Dendritic cell treated with granulocyte-macrophage colony-stimulating factor and Interleukin-4, amounts not matched to agents 40 ng/mL and 50 ng/mL, for 4 days (primary cell): ENCODE data around the gene PGS1.

ENCODE experiments used
- H3K27ac Mint-ChIP-seq: one replicate; pipeline ENCODE4 v1.8.0; 2022; ENCODE audit warnings: mild to moderate bottlenecking, mixed read lengths
- H3K27me3 Mint-ChIP-seq: one replicate; pipeline ENCODE4 v1.8.0; 2022; ENCODE audit warnings: mild to moderate bottlenecking, mixed read lengths
- H3K36me3 Mint-ChIP-seq: one replicate; pipeline ENCODE4 v1.8.0; 2022; ENCODE audit warnings: low read depth, mixed read lengths
- H3K4me1 Mint-ChIP-seq: one replicate; pipeline ENCODE4 v1.8.0; 2022; ENCODE audit warnings: low read depth, mixed read lengths
- H3K4me3 Mint-ChIP-seq: one replicate; pipeline ENCODE4 v1.8.0; 2022; ENCODE audit warnings: mild to moderate bottlenecking, moderate library complexity, mixed read lengths
- H3K9me3 Mint-ChIP-seq: one replicate; pipeline ENCODE4 v1.8.0; 2022; ENCODE audit warnings: mixed read lengths
- intact Hi-C: fragments of 100-400 bp; cut with micrococcal nuclease; formaldehyde crosslinking; loops from one replicate; pipeline ENCODE4 v1.15.0; 2022

The PGS1 gene

DNA sequence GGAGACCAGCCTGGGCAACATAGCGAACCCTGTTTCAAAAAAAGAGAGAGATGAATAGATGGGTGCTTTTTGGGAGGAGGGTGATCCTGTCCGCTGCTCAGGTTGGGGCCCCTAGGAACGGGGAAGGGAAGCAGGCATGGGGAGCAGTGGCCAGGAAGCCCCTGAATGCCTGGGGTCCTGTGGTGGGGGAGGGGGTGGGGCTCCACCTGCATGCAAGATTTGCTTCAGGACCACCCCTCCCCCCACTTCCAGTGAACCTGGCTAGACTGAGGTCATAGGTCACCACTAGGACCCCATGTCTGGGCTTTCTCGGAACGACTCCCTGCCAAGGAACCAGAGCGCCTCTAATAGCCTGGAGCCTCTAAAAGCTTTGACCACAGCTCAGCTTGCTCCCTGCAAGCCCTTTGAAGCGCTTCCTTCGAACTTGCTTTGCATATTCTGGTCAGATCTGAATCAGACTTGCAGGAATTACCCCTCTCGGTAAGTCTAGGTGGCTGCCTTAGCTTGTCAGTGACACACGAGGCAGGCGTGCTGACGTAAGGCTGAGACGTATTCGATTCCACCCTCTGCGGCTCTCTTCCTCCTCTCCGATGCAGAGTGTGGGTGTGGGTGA is 22.2 kb upstream of the PGS1 start:
- H3K4me3 Mint-ChIP-seq: peak overlapping the region; percentile 20
- H3K36me3 Mint-ChIP-seq: peaks cover 46% of the 10 kb centered on the region
- intact Hi-C loops: no loop called here
- no peaks in the 10 kb centered on the region for H3K9me3 Mint-ChIP-seq
- H3K4me1 Mint-ChIP-seq: peaks cover 80% of the 10 kb centered on the region
- peaks cover 3% of the 10 kb centered on the region for H3K27me3 Mint-ChIP-seq
- peak overlapping the region; percentile 94 for H3K27ac Mint-ChIP-seq

DNA sequence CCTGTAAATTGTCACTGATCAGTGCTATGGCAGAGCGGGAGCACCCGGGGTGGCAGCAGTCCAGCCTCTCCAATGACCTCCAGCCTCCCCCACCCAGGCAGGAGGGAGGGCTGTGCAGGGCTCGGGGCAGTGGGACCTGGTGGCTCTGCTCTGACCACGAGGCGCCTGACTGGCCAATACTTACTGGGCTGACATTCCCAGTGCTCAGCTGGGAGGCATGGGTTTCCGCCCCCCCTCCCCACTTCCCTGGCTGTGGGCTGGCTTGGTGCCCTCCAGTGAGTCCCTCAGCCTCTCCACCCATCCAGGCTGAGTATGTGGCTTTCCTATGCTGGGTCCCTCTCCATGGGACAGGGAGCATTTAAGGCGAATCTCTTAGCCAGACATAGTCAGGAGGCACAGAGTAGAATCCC is 21.3 kb upstream of the PGS1 start:
- H3K27ac Mint-ChIP-seq: peak overlapping the region; percentile 94
- peaks cover 46% of the 10 kb centered on the region for H3K36me3 Mint-ChIP-seq
- H3K4me3 Mint-ChIP-seq: peak overlapping the region; percentile 87
- intact Hi-C loops: no loop called here
- no peaks in the 10 kb centered on the region for H3K9me3 Mint-ChIP-seq
- H3K27me3 Mint-ChIP-seq: peaks cover 3% of the 10 kb centered on the region
- peaks cover 70% of the 10 kb centered on the region for H3K4me1 Mint-ChIP-seq

DNA sequence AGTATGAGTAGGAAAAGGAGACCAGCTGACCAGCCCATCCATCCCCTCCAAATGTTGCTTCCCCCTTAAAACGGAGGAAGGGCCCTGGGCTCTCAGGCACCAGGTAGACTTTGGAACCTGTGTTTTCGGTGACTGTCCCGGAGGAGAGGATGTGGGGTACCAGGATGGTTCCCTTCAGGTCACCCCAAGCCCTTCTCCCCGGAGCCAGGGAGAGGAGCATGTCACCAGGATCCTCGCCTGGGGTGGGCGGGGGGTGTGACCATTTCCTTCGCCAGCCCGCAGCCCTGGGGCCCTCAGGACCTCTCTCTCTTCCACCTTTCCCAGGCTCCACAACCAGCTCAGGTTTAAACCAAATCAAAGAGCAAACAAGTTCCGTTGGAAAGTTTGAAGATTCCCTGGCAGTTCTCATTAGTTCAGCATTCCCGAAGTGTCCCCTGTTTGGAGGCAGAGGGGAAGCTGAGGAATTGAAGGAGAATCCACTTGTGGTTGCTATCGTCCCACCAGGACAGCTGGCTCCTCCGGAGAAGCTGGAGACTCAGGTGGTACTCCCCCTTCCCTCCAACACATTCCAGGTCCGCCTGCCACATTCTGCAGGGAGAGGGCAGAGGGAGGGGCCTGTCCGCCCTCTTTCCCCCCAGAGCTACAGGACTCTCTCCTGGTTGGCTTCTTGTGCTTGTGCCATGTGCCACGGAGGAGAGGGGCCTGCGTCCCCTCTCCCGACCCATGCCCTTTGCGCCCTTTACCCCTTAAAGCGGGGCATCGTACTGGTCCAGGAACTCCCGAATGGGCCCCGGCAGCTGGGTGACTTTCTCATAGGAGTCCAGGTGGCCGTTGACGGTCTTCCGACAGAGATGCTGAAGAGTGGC is 20.5 kb upstream of the PGS1 start:
- peaks cover 7% of the 10 kb centered on the region for H3K27me3 Mint-ChIP-seq
- peak overlapping the region; percentile 94 for H3K27ac Mint-ChIP-seq
- H3K36me3 Mint-ChIP-seq: peaks cover 46% of the 10 kb centered on the region
- peak overlapping the region; percentile 87 for H3K4me3 Mint-ChIP-seq
- H3K4me1 Mint-ChIP-seq: peaks cover 66% of the 10 kb centered on the region
- no peaks in the 10 kb centered on the region for H3K9me3 Mint-ChIP-seq
- intact Hi-C loops: no loop called here

DNA sequence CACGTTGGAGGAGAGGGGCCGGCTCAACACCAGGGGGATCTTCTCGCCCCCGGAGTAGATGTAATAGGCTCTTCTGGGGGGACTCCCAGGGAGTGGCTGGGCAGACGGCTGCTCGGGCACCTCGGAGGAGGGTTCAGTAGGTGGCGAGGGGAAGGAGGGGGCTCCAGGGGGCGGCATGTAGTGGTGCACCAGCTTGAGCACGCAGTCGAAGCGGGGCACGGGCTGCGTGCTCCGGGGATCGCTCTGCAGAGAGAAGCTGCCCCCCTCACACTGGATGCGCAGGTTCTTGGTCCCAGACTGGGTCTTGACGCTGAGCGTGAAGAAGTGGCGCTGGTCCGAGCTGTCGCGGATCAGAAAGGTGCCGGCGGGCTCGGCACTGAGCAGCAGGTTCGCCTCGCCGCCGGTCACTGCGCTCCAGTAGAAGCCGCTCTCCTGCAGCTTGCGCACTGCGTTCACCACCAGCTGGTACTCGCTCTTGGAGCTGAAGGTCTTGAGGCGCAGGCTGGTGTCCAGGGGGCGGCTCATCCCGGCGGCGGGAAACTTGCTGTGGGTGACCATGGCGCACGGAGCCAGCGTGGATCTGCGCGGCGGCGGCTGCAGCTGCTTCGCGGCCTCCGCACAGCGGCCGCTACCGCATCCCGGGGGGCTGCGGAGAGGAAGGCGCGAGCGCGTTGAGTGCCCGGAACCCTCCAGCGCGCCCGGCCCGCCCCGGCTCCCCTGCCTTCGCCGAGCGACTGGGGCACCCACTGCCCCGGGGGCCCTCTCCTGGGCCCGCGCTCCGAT is 19.7 kb upstream of the PGS1 start:
- Mint-ChIP-seq H3K9me3 (no peaks in the 10 kb centered on the region), H3K4me1 (peaks cover 59% of the 10 kb centered on the region), H3K27me3 (peaks cover 11% of the 10 kb centered on the region), H3K27ac (peak overlapping the region; percentile 94), H3K4me3 (peak overlapping the region; percentile 87), H3K36me3 (peaks cover 46% of the 10 kb centered on the region)
- intact Hi-C loops: no loop called here

DNA sequence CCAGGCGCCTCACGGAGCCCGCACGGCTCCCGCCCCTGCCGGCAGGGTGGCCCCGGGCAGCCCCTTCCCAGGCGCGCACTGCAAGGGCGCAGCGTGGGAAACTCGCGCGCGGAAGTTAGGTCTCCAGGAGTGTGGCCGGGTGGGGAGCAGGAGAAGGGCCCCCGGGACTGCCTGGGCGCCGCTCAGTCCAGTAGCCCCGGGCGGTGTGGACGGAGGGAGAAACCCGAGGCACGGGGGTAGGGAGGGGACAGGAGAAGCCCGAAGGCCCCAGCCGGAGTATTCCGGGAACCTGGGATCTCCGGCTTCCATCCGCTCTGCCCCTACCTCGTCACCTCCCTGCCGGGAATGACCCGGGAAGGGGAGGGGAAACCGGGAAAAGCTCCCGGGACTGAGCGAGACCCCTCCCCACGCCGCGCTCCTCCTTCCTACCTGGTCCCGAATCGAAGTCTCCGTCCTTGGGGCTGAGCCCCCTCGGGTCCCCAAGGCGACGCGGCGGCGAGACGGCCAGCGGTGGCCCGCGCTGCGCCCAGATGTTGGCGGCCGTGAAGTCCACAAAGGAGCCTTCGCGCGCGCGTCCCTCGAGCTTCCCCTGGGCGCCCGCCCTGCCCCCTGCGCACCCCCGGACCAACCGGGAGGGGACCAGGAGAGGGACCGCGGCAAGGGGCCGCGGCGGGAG is 19.0 kb upstream of the PGS1 start:
- no peaks in the 10 kb centered on the region for H3K9me3 Mint-ChIP-seq
- H3K36me3 Mint-ChIP-seq: peaks cover 46% of the 10 kb centered on the region
- H3K4me1 Mint-ChIP-seq: peaks cover 55% of the 10 kb centered on the region
- intact Hi-C loops: no loop called here
- peaks cover 15% of the 10 kb centered on the region for H3K27me3 Mint-ChIP-seq
- peak overlapping the region; percentile 87 for H3K4me3 Mint-ChIP-seq
- H3K27ac Mint-ChIP-seq: peak overlapping the region; percentile 94

DNA sequence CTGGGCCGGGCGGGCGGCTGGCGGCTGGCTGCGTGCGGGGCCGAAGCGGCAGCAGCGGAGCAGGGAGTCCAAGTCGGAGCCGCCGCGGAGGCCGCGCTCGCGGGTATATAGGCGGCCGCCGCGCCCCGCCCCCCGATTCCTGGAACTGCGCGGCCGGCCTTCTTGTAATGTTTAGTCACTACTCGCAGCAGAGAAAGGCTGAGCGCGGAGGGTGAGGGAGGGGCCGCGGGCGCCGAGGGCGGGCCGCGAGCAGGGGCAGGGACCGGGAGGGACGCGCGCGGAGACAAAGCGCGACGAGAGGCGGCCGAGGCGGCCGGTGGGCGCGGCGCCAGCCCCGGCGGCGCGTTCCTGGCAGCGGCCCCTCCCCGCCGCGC is 18.5 kb upstream of the PGS1 start, which contains the start of gene SOCS3:
TSS of gene SOCS3 (minus strand) at position 81 of the 374 bp plus-strand sequence. CDS start 982 bp downstream, outside the sequence.
- peaks cover 55% of the 10 kb centered on the region for H3K4me1 Mint-ChIP-seq

DNA sequence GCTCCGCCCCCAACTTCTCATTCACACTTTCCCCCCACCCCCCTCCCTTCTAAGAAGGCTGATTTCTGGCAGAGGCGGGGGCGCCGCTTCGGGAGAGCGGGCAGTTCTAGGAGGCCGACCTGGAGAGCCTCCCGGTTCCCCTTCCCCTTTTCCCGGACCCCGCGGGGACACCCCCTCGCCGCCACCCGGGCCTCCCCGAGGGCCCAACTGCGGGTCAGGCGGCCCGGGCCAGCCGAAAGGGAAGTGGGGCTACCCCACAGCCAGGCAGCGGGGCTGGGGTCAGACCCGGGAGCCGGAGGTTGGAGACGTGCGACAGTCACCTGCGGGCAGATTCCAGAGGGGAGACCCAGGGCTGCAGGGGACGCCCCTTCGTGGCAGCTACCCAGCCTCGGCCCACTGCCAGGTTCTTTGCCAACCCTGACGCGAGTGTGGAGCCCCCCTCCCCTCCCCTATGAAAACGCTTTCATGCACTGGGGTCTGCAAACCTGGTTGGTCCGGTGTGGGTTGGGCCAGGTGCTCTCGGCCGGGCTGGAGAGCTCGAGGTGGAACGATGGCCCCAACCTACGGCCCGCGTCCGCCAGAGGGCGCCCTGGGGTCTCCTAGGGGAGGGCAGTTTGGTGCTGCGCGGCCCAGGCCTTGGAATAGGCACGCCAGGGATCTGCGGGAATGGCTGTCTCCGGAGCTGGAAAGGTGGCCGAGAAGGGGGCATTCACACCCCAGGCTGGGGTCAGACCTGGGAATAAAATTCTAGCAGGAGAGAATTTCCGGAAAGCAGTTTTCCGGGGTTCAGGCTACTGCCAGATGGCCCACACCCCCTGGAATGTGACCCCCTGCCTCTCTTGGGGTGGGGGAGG is 17.9 kb upstream of the PGS1 start:
- Mint-ChIP-seq H3K4me3 (peak overlapping the region; percentile 66), H3K27ac (peak overlapping the region; percentile 71), H3K4me1 (peaks cover 55% of the 10 kb centered on the region), H3K36me3 (peaks cover 42% of the 10 kb centered on the region), H3K9me3 (no peaks in the 10 kb centered on the region), H3K27me3 (peaks cover 26% of the 10 kb centered on the region)
- intact Hi-C loops: loop anchor here (1.0 to 2.0 kb wide), 2 partner anchors 36 to 62 kb away; no protein-coding TSS in a partner anchor

More for the DNA sequence above, 18.5 kb upstream of the PGS1 start, which contains the start of gene SOCS3:
- Mint-ChIP-seq H3K27me3 (peaks cover 20% of the 10 kb centered on the region), H3K36me3 (peaks cover 46% of the 10 kb centered on the region), H3K27ac (peak within 1 kb of the TSS; percentile 94), H3K4me3 (peak within 1 kb of the TSS; percentile 87), H3K9me3 (no peaks in the 10 kb centered on the region)
- intact Hi-C loops: loop anchor here (1.0 to 2.0 kb wide), 2 partner anchors 35 to 62 kb away; no protein-coding TSS in a partner anchor

DNA sequence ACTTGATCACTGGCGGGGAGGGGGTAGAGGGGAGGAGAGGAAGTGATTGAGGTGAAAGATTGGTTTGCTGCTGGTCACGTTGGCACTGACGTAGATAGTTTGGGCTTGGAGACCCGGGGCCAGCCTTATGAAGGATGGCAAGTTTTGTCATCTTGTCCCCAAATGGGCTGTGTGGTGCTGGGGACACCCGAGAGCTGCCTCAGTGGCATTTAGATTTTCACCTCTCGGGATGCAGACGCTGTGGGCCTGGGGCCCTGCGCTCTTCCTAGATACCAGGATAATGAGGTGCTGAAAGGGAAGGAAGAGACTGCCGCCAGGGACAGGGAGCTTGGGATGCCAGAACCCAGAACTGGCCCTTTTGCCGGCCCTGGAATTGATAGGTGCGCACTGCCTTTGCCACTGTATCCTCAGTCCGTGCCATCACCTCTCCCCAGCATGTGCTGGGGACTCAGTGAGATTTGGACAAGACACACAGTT is 17.2 kb upstream of the PGS1 start:
- Mint-ChIP-seq H3K4me1 (peaks cover 54% of the 10 kb centered on the region), H3K4me3 (no peak overlapping the region), H3K27me3 (peaks cover 33% of the 10 kb centered on the region), H3K27ac (peak overlapping the region; percentile 71), H3K36me3 (peaks cover 35% of the 10 kb centered on the region), H3K9me3 (no peaks in the 10 kb centered on the region)
- intact Hi-C loops: loop anchor here (2.0 kb wide), 1 partner anchor 36 kb away; no protein-coding TSS in a partner anchor

DNA sequence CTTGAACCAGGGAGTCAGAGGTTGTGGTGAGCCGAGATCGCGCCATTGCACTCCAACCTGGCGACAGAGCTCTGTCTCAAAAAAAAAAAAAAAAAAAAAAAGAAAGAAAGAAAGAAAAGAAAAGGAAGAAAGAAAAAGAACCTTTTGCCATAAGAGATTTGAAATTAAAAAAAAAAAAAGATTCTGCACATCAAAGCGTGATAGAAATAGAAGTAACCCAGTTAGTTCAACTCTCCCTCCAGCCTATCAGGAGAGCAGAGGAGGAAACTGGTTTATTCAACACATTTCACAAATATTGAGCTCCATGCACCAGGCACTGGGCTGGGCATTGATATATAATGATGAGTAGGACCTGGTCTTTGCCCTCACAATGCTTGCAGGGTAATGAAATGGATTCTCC is 16.2 kb upstream of the PGS1 start:
- no peaks in the 10 kb centered on the region for H3K9me3 Mint-ChIP-seq
- intact Hi-C loops: no loop called here
- no peak overlapping the region for H3K27ac Mint-ChIP-seq
- H3K27me3 Mint-ChIP-seq: peaks cover 43% of the 10 kb centered on the region
- peaks cover 25% of the 10 kb centered on the region for H3K36me3 Mint-ChIP-seq
- no peak overlapping the region for H3K4me3 Mint-ChIP-seq
- peaks cover 47% of the 10 kb centered on the region for H3K4me1 Mint-ChIP-seq

DNA sequence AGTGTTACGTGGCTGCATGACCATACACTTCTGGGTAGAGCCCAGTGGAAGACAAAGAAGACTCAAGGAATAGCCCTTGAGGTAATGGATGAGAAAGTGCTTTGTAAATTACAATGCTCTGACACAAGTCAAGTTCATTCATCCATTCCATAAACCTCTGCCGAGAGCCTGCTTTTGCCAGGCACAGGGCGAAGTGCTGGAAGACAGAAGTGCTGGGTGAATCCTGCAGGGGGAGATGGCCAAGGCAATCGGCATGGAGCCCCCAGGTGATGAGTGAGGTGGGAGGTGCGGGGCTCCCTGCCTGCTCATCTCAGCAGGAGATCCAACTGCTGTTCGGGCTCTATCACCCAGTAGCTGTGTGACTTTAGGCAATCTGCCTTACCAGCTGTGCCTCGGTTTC is 15.8 kb upstream of the PGS1 start:
- Mint-ChIP-seq H3K27me3 (peaks cover 46% of the 10 kb centered on the region), H3K36me3 (peaks cover 21% of the 10 kb centered on the region), H3K4me1 (peaks cover 43% of the 10 kb centered on the region), H3K27ac (no peak overlapping the region), H3K4me3 (no peak overlapping the region), H3K9me3 (no peaks in the 10 kb centered on the region)
- intact Hi-C loops: no loop called here

DNA sequence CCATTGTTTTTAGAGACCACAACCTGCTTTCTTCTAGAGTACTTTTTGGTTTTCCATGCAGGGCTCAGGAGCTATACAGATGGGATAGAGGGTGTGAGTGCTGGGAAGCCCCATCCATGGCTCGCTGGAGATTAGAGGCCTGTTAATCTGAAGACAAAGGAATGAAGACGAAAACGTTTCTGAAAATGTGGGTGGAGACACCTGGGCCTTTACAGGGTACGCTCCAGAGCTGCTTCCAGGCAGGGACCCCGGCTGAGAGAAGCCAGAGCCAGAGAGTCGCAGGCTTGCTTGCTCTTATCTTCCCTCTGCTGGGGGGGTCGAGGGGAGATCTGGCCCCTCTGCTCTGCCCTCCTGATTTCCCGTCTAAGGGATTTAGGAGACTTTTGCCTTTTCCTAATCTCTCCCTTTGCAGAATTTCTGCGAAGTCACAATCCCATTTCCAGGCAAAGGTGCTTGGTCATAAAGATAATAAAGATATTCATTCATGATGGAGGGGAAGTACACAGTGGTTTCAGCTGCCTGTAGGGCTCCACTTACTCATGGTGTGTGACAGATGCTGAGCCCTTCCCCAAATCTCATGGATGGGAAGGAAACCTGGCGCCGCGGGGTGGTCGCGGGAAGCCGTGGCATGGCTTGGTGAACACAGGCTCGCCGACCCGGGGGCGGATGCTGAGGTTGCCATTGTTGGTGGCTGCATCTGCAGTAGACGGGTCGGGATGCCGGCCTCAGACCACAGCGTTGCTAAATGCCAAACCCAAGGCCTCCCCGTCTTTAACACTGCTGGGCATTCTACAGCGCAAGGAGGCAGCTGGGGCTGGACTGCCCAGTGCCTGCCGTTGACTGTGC is 13.8 kb upstream of the PGS1 start:
- H3K9me3 Mint-ChIP-seq: no peaks in the 10 kb centered on the region
- peaks cover 46% of the 10 kb centered on the region for H3K27me3 Mint-ChIP-seq
- H3K27ac Mint-ChIP-seq: no peak overlapping the region
- H3K4me3 Mint-ChIP-seq: no peak overlapping the region
- intact Hi-C loops: no loop called here
- peaks cover 30% of the 10 kb centered on the region for H3K4me1 Mint-ChIP-seq
- peaks cover 1% of the 10 kb centered on the region for H3K36me3 Mint-ChIP-seq

DNA sequence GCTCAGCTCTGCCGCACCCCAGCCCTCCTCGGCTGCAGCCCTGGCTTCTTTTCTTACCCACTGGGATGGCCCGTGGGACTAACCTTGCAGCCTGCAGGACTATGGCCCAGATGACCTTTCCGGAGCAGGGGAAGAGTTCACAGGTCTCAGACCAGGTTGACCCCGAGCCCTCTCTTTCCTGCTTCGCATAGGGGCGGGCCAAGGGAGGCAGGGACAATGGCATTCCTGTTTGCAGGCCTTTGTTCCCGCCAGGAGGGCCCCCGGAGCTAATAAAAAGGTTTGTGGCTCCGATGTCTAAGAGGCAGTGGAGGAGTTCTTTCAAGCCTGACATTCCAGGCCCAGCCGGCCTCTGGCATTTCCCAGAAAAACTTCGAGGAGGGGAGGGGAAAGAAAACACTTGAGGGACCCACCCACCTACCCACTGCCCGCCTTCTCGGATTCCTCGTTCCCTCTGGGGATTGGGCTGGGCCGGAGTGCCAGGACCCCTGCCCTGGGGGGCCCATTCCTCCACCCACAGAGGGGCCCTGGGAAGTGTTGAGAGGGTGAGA is 12.8 kb upstream of the PGS1 start:
- intact Hi-C loops: no loop called here
- Mint-ChIP-seq H3K27me3 (peaks cover 47% of the 10 kb centered on the region), H3K4me1 (peaks cover 28% of the 10 kb centered on the region), H3K27ac (no peak overlapping the region), H3K4me3 (no peak overlapping the region), H3K9me3 (no peaks in the 10 kb centered on the region), H3K36me3 (no peaks in the 10 kb centered on the region)
